HEK293 (cell line): ENCODE measurements around the gene BIRC5.

Experiments used
- CTCF ChIP-seq: fragments of 450-650 bp; formaldehyde crosslinking; IDR thresholded peaks from 2 replicates; pipeline ENCODE4 v1.5.1; 2016; ENCODE audit warnings: missing biosample characterization, missing genetic modification characterization
- GLI2 ChIP-seq: fragments of 450-650 bp; formaldehyde crosslinking; IDR thresholded peaks from 2 replicates; pipeline ENCODE4; 2017; ENCODE audit warnings: missing biosample characterization, missing genetic modification characterization, low read depth, borderline replicate concordance
- GLI4 ChIP-seq: fragments of 450-650 bp; formaldehyde crosslinking; IDR thresholded peaks from 2 replicates; pipeline ENCODE4 v1.5.1; 2016; ENCODE audit warnings: missing biosample characterization, missing genetic modification characterization
- HOXD13 ChIP-seq: sonication (generic); formaldehyde crosslinking; IDR thresholded peaks from 2 replicates; pipeline ENCODE4 v1.8.0; 2022; ENCODE audit warnings: missing genetic modification reagents, borderline replicate concordance
- IKZF3 ChIP-seq: fragments of 450-650 bp; IDR thresholded peaks from 2 replicates; pipeline ENCODE4 v1.5.0; 2018; ENCODE audit warnings: missing biosample characterization, mild to moderate bottlenecking, missing genetic modification characterization, moderate library complexity
- INSM2 ChIP-seq: fragments of 450-650 bp; formaldehyde crosslinking; IDR thresholded peaks from 2 replicates; pipeline ENCODE4 v1.5.1; 2016; ENCODE audit warnings: missing biosample characterization, missing genetic modification characterization
- PRDM1 ChIP-seq: fragments of 450-650 bp; formaldehyde crosslinking; IDR thresholded peaks from 2 replicates; pipeline ENCODE4; 2016; ENCODE audit warnings: missing biosample characterization, missing genetic modification characterization
- PRDM6 ChIP-seq: fragments of 450-650 bp; formaldehyde crosslinking; IDR thresholded peaks from 2 replicates; pipeline ENCODE4 v1.5.1; 2017; ENCODE audit warnings: missing biosample characterization, missing genetic modification characterization
- SP2 ChIP-seq: fragments of 450-650 bp; formaldehyde crosslinking; IDR thresholded peaks from 2 replicates; pipeline ENCODE4 v1.5.1; 2016; ENCODE audit warnings: missing biosample characterization, missing genetic modification characterization
- SP3 ChIP-seq: fragments of 450-650 bp; formaldehyde crosslinking; IDR thresholded peaks from 2 replicates; pipeline ENCODE4 v1.5.1; 2016; ENCODE audit warnings: missing biosample characterization, missing genetic modification characterization
- ZBTB10 ChIP-seq: fragments of 450-650 bp; formaldehyde crosslinking; IDR thresholded peaks from 2 replicates; pipeline ENCODE4 v1.5.1; 2016; ENCODE audit warnings: missing biosample characterization, missing genetic modification characterization
- ZBTB26 ChIP-seq: fragments of 450-650 bp; formaldehyde crosslinking; optimal IDR thresholded peaks from 2 replicates; pipeline ENCODE3; 2016; ENCODE audit warnings: missing biosample characterization, mild to moderate bottlenecking, missing genetic modification characterization
- ZBTB7A ChIP-seq: fragments of 450-650 bp; formaldehyde crosslinking; IDR thresholded peaks from 2 replicates; pipeline ENCODE4 v1.5.1; 2016; ENCODE audit warnings: low read depth, missing biosample characterization, missing genetic modification characterization
- ZEB2 ChIP-seq: fragments of 450-650 bp; formaldehyde crosslinking; IDR thresholded peaks from 2 replicates; pipeline ENCODE4 v1.5.1; 2016; ENCODE audit warnings: missing biosample characterization, missing genetic modification characterization
- ZNF114 ChIP-seq: fragments of 450-650 bp; formaldehyde crosslinking; IDR thresholded peaks from 2 replicates; pipeline ENCODE4 v1.5.0; 2017; ENCODE audit warnings: missing biosample characterization, missing genetic modification characterization
- ZNF155 ChIP-seq: fragments of 450-650 bp; formaldehyde crosslinking; IDR thresholded peaks from 2 replicates; pipeline ENCODE4 v1.5.1; 2016; ENCODE audit warnings: missing biosample characterization, missing genetic modification characterization
- ZNF223 ChIP-seq: fragments of 450-650 bp; formaldehyde crosslinking; IDR thresholded peaks from 2 replicates; pipeline ENCODE4 v1.5.1; 2016; ENCODE audit warnings: missing biosample characterization, missing genetic modification characterization
- ZNF341 ChIP-seq: fragments of 450-650 bp; formaldehyde crosslinking; IDR thresholded peaks from 2 replicates; pipeline ENCODE4; 2016; ENCODE audit warnings: low read depth, missing biosample characterization, missing genetic modification characterization
- ZNF354C ChIP-seq: fragments of 450-650 bp; formaldehyde crosslinking; IDR thresholded peaks from 2 replicates; pipeline ENCODE4 v1.5.1; 2016; ENCODE audit warnings: missing biosample characterization, missing genetic modification characterization, low read depth, borderline replicate concordance
- ZNF37A ChIP-seq: fragments of 450-650 bp; IDR thresholded peaks from 2 replicates; pipeline ENCODE4 v1.5.1; 2018; ENCODE audit warnings: missing biosample characterization, missing genetic modification characterization
- ZNF416 ChIP-seq: fragments of 450-650 bp; formaldehyde crosslinking; IDR thresholded peaks from 2 replicates; pipeline ENCODE4 v1.5.1; 2016; ENCODE audit warnings: missing biosample characterization, missing genetic modification characterization
- ZNF426 ChIP-seq: fragments of 450-650 bp; formaldehyde crosslinking; IDR thresholded peaks from 2 replicates; pipeline ENCODE4 v1.5.1; 2017; ENCODE audit warnings: missing biosample characterization, missing genetic modification characterization, mild to moderate bottlenecking, inconsistent platforms, moderate library complexity
- ZNF473 ChIP-seq: fragments of 450-650 bp; formaldehyde crosslinking; IDR thresholded peaks from 2 replicates; pipeline ENCODE4 v1.5.1; 2017; ENCODE audit warnings: missing biosample characterization, missing genetic modification characterization
- ZNF501 ChIP-seq: fragments of 450-650 bp; formaldehyde crosslinking; IDR thresholded peaks from 2 replicates; pipeline ENCODE4 v1.5.1; 2016; ENCODE audit warnings: missing biosample characterization, missing genetic modification characterization
- ZNF558 ChIP-seq: fragments of 450-650 bp; formaldehyde crosslinking; IDR thresholded peaks from 2 replicates; pipeline ENCODE4 v1.5.1; 2016; ENCODE audit warnings: missing biosample characterization, missing genetic modification characterization
- ZNF585B ChIP-seq: fragments of 450-650 bp; formaldehyde crosslinking; IDR thresholded peaks from 2 replicates; pipeline ENCODE4 v1.5.1; 2016; ENCODE audit warnings: missing biosample characterization, missing genetic modification characterization
- ZNF639 ChIP-seq: fragments of 450-650 bp; formaldehyde crosslinking; IDR thresholded peaks from 2 replicates; pipeline ENCODE4 v1.5.1; 2016; ENCODE audit warnings: missing biosample characterization, missing genetic modification characterization
- ZNF660 ChIP-seq: fragments of 450-650 bp; IDR thresholded peaks from 2 replicates; pipeline ENCODE4 v1.5.1; 2018; ENCODE audit warnings: missing biosample characterization, mild to moderate bottlenecking, missing genetic modification characterization
- ZNF664 ChIP-seq: fragments of 450-650 bp; formaldehyde crosslinking; IDR thresholded peaks from 2 replicates; pipeline ENCODE4 v1.5.1; 2016; ENCODE audit warnings: missing biosample characterization, missing genetic modification characterization
- ZNF792 ChIP-seq: fragments of 450-650 bp; formaldehyde crosslinking; IDR thresholded peaks from 2 replicates; pipeline ENCODE4 v1.5.1; 2016; ENCODE audit warnings: missing biosample characterization, missing genetic modification characterization

Gene BIRC5

GRCh38 chr17:78168242-78168902 lies 45.7 kb upstream of the BIRC5 start, which contains the start of gene SYNGR2 (continued):
- no peak for TF ChIP-seq PRDM6 (tag by site-specific recombination)
- peak; percentile 86 for TF ChIP-seq SP3 (tag by site-specific recombination)
- TF ChIP-seq ZNF664 (tag by site-specific recombination): no peak
- TF ChIP-seq SP2 (tag by site-specific recombination): peak; percentile 16
- TF ChIP-seq PRDM1 (tag by site-specific recombination): no peak
- TF ChIP-seq ZNF585B (tag by site-specific recombination): no peak
- TF ChIP-seq ZNF501 (tag by site-specific recombination): no peak
- TF ChIP-seq ZBTB7A (tag by site-specific recombination): no peak; the same call in 1 of the 2 replicates
- no peak for TF ChIP-seq ZNF354C (tag by site-specific recombination)
- TF ChIP-seq GLI4: 0 out of 2 replicates have a peak, but pooled peaks have one; percentile 66
- TF ChIP-seq ZEB2 (tag by site-specific recombination): no peak; the same call in none of the 2 replicates
- no peak for TF ChIP-seq ZNF114 (tag by site-specific recombination)
- 0 out of 2 replicates have a peak, but pooled peaks have one; percentile 22 for TF ChIP-seq ZNF639
- TF ChIP-seq ZNF223: no peak
- TF ChIP-seq ZNF37A (tag by site-specific recombination): no peak
- no peak for TF ChIP-seq ZNF155 (tag by site-specific recombination)
- 0 out of 2 replicates have a peak, but pooled peaks have one; percentile 24 for TF ChIP-seq INSM2 (tag by site-specific recombination)
- no peak for TF ChIP-seq IKZF3
- TF ChIP-seq ZBTB10: no peak
- no peak for TF ChIP-seq HOXD13 (CRISPR knock-in tag)
- TF ChIP-seq CTCF (tag by site-specific recombination): 0 out of 2 replicates have a peak, but pooled peaks have one; percentile 17
- no peak for TF ChIP-seq GLI2
- peak; percentile 35 for TF ChIP-seq ZNF341 (tag by site-specific recombination)
- TF ChIP-seq ZNF473 (tag by site-specific recombination): no peak
- peak; percentile 87 for TF ChIP-seq ZBTB26 (tag by site-specific recombination)
- no peak for TF ChIP-seq ZNF426 (tag by site-specific recombination)
- peak; percentile 93 for TF ChIP-seq ZNF660 (tag by site-specific recombination)
- no peak for TF ChIP-seq ZNF558
- TF ChIP-seq ZNF792 (tag by site-specific recombination): no peak
- TF ChIP-seq ZNF416: no peak
